Fibroblast of lung (primary cell): ENCODE results near the gene ST6GAL1.
"Not testable (repeated sequence)": the region's sequence is repeated elsewhere in the genome, so short reads cannot be mapped to it uniquely, and the experiment has no call there.

ENCODE experiments used
- CTCF ChIP-seq, 2 donors: IDR thresholded peaks in 1 of 2; conservative IDR thresholded peaks in 1 of 2; 1 replicate in 1 of 2; 2 replicates in 1 of 2; pipeline ENCODE4 v1.5.1; 2011 to 2012; ENCODE audit warnings: low read length in 2 of 2, control low read depth in 1 of 2, inconsistent platforms in 1 of 2, low read depth in 1 of 2, mild to moderate bottlenecking in 1 of 2
- EZH2 ChIP-seq: IDR thresholded peaks from 2 replicates; pipeline ENCODE4 v1.5.1; 2012; ENCODE audit warnings: low read length, control low read depth, mild to moderate bottlenecking; ENCODE audit errors: missing control alignments

- not testable (repeated sequence) for TF ChIP-seq CTCF (conservative IDR thresholded peaks at IDR 0.05 in 1 of 2, IDR thresholded peaks at IDR 0.05 in 1 of 2; ENCODE audit: low read depth in 1 of 2, low read length in 2 of 2); EZH2
Measured at GRCh38 chr3:186889698-186890097, 40.6 kb upstream of the ST6GAL1 start.
